A204.1 (cell line): Measurements from ENCODE around the gene NAGLU.
"Not testable (repeated sequence)": the region's sequence is repeated elsewhere in the genome, so short reads cannot be mapped to it uniquely, and the experiment has no call there.

ENCODE experiments used
- FAIRE-seq: peaks from 2 replicates; lab custom pipeline; 2012; peaks lifted over from hg19 to GRCh38; lab: Jason Lieb, UNC

NAGLU gene

DNA sequence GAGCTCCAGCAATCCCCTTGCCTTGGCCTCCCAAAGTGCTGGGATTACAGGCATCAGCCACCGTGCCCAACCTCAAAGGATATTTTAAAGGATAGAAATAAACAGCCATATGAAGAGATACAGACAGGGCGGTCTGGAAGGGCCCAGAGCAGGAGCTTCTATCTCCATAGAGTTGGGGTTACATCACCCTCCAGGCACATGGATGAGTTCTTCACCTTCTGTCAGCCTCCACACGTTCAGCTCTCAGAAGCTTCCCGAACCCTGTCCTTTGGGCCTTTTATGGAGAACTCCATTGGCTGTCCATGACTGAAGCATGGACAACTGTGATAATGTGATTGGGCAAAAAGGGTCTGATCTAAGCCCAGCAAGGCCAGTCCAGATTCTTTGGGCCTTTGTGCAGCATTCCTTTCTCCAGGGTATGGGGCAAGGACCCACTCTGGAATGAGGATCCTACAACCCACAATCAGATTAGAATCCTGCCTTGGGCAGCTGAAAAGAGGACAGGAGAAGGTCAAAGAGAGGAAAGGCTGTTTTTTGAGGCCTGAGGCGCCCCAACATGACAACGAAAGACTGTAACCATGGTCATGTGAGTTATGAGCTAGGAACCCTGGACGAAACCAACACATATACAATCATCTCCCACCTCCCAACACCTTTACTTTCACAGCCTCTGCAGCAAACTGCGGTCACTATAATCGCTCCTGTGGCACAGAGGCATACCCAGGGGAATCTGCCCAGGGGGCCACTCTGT is 9.9 kb downstream of the NAGLU start:
- FAIRE-seq, result not testable (repeated sequence)

DNA sequence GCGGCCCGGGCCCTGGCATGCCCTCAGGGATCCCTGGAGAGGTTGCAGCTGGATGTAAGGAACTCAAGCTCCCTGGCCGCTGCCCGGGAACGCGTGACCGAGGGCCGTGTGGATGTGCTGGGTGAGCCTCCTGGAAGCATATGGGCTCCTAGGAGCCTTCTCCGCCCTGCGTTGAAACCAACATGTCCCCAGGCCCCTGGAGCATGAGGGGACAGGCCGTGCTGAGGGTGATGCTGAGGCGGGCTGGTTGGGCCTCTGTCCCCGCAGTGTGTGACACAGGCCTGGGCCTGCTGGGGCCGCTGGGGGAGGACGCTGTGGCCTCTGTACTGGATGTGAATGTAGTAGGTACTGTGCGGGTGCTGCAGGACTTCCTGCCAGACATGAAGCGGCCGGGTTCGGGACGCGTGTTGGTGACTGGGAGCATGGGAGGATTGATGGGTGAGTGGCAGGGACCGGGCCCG is 11.0 kb downstream of the NAGLU start:
- no peak for FAIRE-seq

DNA sequence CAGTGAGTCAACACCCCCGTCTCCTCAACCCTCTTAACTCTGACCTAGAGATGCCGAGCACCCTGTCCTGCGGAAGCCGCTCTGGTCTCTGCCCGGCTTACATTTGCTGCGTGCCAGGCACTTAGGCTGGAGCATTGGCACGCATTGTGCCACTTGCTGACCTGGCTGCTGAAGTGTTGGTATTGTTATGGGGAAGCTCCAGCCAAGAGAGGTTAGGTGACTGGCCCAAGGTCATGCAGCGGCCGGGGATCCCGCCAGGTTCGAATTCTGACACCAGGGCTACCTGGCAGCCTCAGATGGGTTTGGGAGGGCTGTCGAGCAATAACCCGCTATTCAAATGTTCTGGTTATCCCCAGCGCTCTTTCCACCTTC is 11.6 kb downstream of the NAGLU start:
- no peak for FAIRE-seq

DNA sequence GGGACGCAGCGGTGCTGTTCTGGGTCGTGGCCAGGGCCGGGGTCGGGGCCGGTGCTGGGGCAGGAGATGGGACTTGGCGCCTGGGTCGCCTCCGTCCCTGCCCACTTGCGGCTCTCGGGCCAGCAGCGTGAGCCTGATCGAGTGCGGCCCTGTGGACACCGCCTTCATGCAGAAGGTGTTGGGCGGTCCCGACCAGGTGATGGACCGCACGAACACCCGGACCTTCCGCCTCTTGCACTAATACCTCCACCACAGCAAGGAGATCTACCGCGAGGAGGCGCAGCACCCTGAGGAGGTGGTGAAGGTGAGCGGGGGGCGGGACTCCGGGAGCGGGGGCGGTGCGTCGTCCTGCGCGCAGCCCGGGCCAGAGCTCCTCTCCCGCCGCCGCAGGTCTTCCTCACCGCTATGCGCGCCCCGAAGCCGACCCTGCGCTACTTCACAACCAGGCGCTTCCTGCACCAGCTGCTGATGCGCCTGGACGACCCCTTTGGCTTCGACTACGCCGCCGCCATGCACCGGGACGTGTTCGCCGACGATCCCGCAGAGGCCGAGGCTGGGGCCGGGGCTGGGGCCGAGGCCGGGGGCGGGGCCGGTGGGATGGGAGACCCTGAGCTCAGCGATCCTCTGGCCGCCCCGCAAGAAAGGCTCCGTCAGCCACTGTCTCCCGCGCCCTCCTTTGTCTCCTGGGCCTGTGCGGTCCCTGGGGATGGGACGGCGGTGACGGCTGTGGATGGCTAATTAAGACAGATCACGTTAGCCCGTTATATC is 12.2 kb downstream of the NAGLU start:
- FAIRE-seq, result no peak

DNA sequence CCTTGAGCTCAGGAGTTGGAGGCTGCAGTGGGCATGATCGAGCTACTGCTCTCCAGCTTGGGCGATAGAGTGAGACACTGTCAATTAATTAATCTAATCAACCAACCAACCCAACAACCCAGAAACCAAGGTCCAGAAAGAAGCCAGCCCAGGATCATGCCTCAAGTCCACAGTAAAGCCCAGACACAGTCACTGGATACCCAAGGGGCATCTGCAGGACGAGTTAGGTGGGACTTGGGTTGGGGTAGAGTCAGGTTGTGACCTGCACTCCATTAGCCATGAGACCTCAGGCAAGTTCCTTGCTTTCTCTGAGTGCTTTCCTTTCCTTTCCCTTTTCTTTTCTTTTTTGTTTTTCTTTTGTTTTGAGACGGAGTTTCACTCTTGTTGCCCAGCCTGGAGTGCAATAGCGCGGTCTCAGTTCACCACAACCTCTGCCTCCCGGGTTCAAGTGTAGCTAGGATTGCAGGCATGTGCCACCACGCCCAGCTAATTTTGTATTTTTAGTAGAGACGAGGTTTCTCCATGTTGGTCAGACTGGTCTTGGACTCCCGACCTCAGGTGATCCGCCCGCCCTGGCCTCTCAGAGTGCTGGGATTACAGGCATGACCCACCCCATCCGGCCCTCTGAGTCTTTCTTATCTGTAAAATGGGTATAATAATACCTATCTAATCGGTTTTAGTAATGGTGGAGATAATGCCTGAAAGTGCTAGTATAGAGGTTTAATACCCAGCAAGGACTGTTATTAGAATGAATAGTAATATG is 13.1 kb downstream of the NAGLU start:
- FAIRE-seq, result no peak

DNA sequence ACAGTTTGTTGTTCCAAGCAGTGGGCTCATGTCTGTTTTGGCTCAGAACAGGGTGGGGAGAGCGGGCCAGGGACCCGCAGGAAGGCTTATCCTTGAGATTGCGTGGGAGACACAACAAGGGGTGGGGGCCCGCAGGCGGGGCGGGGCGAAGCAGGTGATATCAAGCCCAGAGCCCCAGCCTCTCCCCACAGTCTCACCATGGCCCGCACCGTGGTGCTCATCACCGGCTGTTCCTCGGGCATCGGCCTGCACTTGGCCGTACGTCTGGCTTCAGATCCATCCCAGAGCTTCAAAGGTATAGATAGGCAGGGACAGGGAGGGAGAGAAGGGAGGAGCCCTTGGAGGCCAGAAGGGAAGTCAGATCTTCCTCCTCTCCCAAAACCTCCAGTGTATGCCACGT is 16.7 kb downstream of the NAGLU start, which contains the start of gene HSD17B1:
Gene HSD17B1, plus strand, starts transcription at position 188 of the 400 bp plus-strand sequence. Its CDS starts 11 bp downstream, at position 199.
- FAIRE-seq, result not testable (repeated sequence)

DNA sequence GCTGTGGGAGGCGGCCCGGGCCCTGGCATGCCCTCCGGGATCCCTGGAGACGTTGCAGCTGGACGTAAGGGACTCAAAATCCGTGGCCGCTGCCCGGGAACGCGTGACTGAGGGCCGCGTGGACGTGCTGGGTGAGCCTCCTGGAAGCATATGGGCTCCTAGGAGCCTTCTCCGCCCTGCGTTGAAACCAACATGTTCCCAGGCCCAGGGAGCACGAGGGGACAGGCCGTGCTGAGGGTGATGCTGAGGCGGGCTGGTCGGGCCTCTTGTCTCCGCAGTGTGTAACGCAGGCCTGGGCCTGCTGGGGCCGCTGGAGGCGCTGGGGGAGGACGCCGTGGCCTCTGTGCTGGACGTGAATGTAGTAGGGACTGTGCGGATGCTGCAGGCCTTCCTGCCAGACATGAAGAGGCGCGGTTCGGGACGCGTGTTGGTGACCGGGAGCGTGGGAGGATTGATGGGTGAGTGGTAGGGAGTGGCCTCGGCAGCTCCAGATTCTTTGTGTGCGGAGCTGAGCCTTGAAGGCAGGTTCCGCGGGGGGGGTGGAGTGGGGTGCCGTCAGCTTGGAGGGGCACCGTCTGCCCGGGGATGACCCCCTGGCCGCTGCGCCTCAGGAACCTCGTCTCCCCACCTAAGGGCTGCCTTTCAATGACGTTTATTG is 17.2 kb downstream of the NAGLU start:
- FAIRE-seq, result no peak

DNA sequence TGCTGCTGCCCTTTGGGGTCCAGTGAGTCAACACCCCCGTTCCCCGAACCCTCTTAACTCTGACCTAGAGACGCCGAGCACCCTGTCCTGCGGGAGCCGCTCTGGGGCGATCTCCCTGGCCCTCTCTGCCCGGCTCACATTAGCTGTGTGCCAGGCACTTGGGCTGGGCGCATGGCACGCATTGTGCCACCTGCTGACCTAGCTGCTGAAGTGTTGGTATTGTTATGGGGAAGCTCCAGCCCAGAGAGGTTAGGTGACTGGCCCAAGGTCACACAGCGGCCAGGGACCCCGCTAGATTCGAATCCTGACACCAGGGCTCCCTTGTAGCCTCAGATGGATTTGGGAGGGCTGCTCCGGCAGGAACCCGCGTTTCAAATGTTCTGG is 17.8 kb downstream of the NAGLU start:
- no peak for FAIRE-seq

DNA sequence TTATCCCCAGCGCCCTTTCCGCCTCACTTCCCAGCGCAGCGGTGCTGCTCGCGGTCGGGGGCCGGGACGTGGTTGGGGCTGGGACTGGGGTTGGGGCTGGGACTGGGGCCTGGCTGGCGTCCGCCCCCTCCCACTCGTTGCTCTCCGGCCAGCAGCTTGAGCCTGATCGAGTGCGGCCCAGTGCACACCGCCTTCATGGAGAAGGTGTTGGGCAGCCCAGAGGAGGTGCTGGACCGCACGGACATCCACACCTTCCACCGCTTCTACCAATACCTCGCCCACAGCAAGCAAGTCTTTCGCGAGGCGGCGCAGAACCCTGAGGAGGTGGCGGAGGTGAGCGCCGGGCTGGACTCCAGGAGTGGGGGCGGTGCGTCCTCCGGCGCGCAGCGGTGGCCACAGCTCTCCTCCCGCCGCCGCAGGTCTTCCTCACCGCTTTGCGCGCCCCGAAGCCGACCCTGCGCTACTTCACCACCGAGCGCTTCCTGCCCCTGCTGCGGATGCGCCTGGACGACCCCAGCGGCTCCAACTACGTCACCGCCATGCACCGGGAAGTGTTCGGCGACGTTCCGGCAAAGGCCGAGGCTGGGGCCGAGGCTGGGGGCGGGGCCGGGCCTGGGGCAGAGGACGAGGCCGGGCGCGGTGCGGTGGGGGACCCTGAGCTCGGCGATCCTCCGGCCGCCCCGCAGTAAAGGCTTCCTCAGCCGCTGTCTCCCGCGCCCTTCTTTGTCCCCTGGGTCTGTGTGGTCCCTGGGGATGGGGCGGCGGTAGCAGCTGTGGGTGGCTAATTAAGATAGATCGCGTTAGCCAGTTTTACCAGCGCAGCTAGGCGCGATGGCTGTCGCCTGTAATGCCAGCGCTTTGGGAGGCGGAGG is 18.4 kb downstream of the NAGLU start:
- no peak for FAIRE-seq

DNA sequence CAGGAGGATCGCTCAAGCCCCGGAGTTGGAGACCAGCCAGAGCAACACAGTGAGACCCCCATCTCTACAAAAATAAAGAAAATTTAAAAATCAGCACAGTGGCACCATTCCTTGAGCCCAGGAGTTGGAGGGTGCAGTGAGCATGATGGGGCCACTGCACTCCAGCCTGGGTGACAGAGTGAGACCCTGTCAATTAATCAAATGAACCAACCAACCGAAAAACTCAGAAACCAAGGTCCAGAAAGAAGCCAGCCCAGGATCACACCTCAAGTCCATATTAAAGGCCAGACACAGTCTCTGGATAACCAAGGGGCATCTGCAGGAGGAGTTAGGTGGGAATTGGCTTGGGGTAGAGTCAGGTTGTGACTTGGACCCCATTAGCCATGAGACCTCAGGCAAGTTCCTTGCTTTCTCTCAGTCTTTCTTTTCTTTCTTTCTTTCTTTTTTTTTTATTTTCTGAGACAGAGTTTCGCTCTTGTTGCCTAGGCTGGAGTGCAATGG is 19.1 kb downstream of the NAGLU start:
- FAIRE-seq, result no peak

DNA sequence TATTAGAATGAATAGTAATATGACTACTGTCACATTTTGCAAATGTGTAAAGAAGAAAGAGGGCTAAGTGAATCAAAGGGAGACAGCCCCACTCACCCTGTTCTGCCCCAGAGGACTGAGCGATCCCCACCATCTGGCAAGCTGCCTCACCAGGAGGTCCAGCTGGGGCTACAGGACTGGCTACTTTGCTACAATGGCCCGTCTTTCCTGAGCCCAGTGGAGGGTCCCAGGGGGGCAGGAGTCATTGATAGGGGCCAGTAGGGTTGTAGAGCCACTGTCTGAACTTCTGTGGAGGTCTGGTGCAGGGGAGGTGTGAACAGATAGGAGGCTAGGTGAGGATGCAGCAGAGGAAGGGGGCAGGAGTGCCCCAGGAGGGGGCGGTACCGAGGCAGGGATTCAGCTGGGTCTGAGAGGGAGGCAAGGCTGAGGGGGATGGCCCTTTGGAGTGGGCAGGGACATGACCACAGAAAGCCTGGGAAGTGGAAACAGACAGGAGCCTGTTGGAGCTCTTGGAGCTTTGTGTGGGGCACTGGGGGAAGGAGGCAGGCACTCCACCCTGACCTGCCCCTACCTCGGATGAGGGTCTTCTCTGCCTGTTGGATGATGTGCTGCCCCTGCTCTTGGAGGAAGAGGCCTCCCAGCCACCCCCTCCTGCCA is 20.0 kb downstream of the NAGLU start:
- not testable (repeated sequence) for FAIRE-seq

DNA sequence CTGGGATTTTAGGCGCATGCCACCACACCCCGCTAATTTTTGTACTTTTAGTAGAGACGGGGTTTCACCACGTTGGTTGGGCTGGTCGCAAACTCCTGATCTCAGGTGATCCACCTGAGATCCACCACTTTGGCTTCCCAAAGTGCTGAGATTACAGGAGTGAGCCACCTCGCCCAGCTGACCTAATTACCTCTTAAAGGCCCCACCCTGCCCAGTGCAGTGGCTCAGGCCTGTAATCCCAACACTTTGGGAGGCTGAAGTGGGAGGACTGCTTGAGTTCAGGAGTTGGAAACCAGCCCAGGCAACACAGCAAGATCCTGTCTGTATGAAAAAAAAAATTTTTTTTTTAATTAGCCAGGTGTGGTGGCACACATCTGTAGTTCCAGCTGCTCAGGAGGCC is 23.0 kb downstream of the NAGLU start:
- no peak for FAIRE-seq

DNA sequence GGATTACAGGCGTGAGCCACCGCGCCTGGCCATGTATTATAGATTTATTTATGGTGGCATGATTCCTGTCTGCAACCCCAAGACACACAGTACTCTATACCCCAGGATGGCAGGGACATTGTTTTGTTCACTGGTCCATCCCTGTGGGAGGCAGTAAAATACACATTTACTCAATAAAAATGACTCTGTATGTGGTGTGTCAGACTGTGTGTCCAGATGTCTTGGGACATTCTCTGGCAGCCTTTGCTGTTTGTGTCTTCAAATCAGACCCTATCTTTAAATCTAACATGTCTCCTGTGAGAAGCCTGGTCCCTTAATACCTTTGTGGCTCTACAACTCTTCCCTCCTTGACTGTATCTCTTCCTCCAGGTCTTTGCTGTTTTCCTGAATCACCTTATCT is 24.2 kb downstream of the NAGLU start:
- no peak for FAIRE-seq

DNA sequence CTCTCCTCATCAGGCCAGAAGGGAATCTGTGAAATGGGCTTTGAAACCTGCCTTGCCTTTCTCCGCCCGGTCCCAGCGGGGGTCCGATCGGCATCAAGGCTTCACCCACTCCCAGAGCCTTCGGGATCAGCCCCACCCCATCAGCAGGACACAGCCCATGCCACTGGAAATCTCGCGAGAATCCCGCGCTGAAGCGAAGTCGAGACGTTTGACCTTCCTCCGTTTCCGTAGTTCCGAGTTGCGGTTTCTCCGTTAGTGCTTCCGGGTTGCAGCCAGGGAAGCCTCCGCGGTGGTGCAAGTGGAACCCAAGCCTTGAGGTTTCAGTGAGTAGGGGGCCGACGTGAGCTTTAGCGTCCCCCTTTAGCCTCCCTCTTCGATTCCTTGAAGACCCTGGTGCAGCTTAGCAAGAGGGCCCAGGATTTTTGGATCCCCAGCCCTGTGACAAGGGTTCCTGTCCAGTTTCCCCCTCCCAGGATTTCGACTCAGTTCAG is 25.9 kb downstream of the NAGLU start, which contains the start of gene COASY:
Gene COASY, plus strand, starts transcription at position 252 of the 491 bp plus-strand sequence. CDS start 475 bp downstream, outside the sequence.
- no peak for FAIRE-seq

DNA sequence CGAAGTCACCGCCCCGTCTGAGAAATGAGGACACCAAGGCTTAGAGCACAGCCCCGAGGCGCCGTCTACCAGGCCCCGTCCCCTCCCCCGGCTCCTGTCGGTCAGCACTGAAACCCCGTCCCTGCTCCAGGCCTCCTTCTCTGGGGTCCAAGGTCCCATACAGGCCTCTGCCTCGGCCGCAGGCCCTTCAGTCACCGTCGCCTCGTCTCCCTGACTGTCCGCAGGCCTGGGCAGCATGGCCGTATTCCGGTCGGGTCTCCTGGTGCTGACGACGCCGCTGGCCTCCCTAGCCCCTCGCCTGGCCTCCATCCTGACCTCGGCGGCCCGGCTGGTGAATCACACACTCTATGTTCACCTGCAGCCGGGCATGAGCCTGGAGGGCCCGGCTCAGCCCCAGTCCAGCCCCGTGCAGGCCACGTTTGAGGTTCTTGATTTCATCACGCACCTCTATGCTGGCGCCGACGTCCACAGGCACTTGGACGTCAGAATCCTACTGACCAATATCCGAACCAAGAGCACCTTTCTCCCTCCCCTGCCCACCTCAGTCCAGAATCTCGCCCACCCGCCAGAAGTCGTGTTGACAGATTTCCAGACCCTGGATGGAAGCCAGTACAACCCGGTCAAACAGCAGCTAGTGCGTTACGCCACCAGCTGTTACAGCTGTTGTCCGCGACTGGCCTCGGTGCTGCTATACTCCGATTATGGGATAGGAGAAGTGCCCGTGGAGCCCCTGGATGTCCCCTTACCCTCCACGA is 26.5 kb downstream of the NAGLU start:
- no peak for FAIRE-seq

DNA sequence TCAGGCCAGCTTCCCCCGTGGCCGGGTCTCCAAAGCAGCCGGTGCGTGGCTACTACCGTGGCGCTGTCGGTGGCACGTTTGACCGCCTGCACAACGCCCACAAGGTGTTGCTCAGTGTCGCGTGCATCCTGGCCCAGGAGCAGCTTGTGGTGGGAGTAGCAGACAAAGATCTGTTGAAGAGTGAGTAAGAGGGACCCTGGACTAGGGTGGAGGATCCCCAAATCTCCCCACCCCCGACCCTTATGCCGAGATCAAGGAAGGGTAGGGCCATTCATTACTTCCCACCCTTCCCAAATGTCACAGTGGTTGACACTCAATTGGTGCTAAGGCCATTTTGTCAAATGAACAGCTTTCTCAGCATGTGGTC is 27.1 kb downstream of the NAGLU start:
- FAIRE-seq, result no peak

DNA sequence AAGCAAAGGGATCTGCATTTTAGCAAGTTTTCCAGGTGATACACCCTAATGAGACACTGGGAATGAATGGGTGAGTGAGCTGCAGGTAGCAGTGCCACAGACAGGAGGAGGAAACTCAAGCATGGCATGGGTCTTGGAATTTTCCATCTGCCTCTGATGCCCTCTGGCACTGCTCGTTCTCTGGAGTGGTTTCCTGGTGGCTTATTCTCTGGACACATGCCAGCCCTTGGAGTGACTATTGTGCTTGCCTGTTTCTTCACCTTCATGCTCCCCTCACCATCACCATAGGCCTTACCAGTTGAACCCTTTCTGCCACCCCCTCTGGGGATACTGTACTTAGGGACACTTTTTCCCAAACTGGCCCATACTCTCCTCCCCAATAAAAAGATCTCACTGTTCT is 27.5 kb downstream of the NAGLU start:
- no peak for FAIRE-seq

DNA sequence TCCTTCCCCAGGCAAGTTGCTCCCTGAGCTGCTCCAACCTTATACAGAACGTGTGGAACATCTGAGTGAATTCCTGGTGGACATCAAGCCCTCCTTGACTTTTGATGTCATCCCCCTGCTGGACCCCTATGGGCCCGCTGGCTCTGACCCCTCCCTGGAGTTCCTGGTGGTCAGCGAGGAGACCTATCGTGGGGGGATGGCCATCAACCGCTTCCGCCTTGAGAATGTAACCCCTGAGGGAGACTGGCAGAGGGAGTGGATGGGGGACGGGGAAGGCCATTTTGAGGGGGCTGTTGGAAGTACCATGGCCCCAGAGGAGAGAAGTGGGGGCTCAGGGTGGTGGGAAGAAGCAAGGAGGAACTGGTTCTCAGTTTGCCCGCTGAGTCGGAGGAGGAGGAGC is 27.9 kb downstream of the NAGLU start:
- FAIRE-seq, result no peak

DNA sequence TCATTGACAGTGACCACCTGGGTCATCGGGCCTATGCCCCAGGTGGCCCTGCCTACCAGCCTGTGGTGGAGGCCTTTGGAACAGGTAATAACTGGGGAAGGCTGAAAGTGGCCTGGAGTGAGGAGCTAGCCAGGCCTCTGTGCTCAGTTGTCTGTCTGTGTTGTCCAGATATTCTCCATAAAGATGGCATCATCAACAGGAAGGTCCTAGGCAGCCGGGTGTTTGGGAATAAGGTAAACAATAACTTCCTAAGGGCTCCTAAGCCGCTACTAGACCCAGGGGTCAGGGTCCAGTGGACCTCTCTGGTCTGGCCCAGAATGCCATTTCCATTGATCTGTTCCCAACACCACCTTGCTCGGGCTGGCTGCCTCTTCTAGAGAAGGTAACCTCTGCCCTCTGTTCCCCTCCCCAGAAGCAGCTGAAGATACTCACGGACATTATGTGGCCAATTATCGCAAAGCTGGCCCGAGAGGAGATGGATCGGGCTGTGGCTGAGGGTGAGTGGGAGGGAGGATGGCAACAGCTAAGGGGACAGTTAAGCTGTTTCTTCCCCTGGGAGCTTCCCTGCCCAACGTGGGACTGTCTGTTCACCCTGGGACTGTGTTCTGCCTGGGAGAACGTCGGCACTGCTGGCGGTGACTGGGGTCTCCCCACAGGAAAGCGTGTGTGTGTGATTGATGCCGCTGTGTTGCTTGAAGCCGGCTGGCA is 28.9 kb downstream of the NAGLU start:
- no peak for FAIRE-seq
